ENCODE measurements around the gene NCK2.

NCK2 gene

GRCh38 chr2:105778080-105778607 lies 33.4 kb downstream of the NCK2 start:
- no peak for DNase-seq

- DNase-seq, result no peak
Measured at GRCh38 chr2:105779394-105779793, 34.7 kb downstream of the NCK2 start.

- DNase-seq, result no peak
Measured at GRCh38 chr2:105780606-105781005, 35.9 kb downstream of the NCK2 start.

GRCh38 chr2:105781274-105781978 lies 36.7 kb downstream of the NCK2 start:
- no peak for DNase-seq

- no peak for DNase-seq
Measured at GRCh38 chr2:105782123-105782522, 37.4 kb downstream of the NCK2 start.

- peak; percentile 71 for DNase-seq
Measured at GRCh38 chr2:105782646-105783045, 37.9 kb downstream of the NCK2 start.

- DNase-seq, result no peak
Measured at GRCh38 chr2:105783151-105783738, 38.5 kb downstream of the NCK2 start.

GRCh38 chr2:105783972-105784371 lies 39.3 kb downstream of the NCK2 start:
- DNase-seq, result no peak

GRCh38 chr2:105784589-105784988 lies 39.9 kb downstream of the NCK2 start:
- DNase-seq, result no peak

- peak; percentile 44 for DNase-seq
Measured at GRCh38 chr2:105785095-105785847, 40.6 kb downstream of the NCK2 start.

- no peak for DNase-seq
Measured at GRCh38 chr2:105786231-105787230, 41.8 kb downstream of the NCK2 start.

- no peak for DNase-seq
Measured at GRCh38 chr2:105787376-105788318, 42.9 kb downstream of the NCK2 start.

- no peak for DNase-seq
Measured at GRCh38 chr2:105788670-105789290, 44.1 kb downstream of the NCK2 start.

- no peak for DNase-seq
Measured at GRCh38 chr2:105789745-105790460, 45.2 kb downstream of the NCK2 start.

GRCh38 chr2:105790461-105791149 lies 45.9 kb downstream of the NCK2 start:
- no peak for DNase-seq

- DNase-seq, result no peak
Measured at GRCh38 chr2:105791229-105791628, 46.5 kb downstream of the NCK2 start.

GRCh38 chr2:105792561-105792960 lies 47.8 kb downstream of the NCK2 start:
- DNase-seq, result no peak

GRCh38 chr2:105793196-105793975 lies 48.7 kb downstream of the NCK2 start:
- no peak for DNase-seq
